ENCODE measurements around the gene ACER1.

- TF ChIP-seq ZNF768 (tag by site-specific recombination; IDR thresholded peaks at IDR 0.05) = no peak
- TF ChIP-seq ZNF416 (tag by site-specific recombination; IDR thresholded peaks at IDR 0.05) = no peak
- no peak for TF ChIP-seq YY1 (tag by site-specific recombination; IDR thresholded peaks at IDR 0.05)
- TF ChIP-seq CTCF (tag by site-specific recombination; IDR thresholded peaks at IDR 0.05) = 0 out of 2 replicates have a peak, but pooled peaks have one; percentile 27
- TF ChIP-seq ZNF670 (tag by site-specific recombination; IDR thresholded peaks at IDR 0.05; ENCODE audit: low read depth) = no peak
These were observed 72.3 kb downstream of the ACER1 start for GRCh38 chr19:6260912-6261650.
